Glutamatergic neuron (in vitro differentiated cells): Measurements from ENCODE around the gene ZSCAN31. TPM values are rescaled to one million over a fixed set of nuclear protein-coding genes. Genes with fewer than 3 reads are reported as not detected.
A peak's percentile ranks its signal among the peaks of the same experiment; 100 is the strongest.

Source experiments
- DNase-seq: peaks from one replicate; pipeline ENCODE4 v3.0.0; 2022
- H3K27ac Mint-ChIP-seq: one replicate; pipeline ENCODE4 v1.8.0; 2020; ENCODE audit warnings: mild to moderate bottlenecking, mixed read lengths, inconsistent platforms; ENCODE audit not compliant: unreplicated experiment
- H3K27me3 Mint-ChIP-seq: one replicate; pipeline ENCODE4 v1.8.0; 2020; ENCODE audit warnings: mild to moderate bottlenecking, moderate library complexity, mixed read lengths, inconsistent platforms; ENCODE audit not compliant: unreplicated experiment
- H3K36me3 Mint-ChIP-seq: one replicate; pipeline ENCODE4 v1.8.0; 2020; ENCODE audit warnings: mild to moderate bottlenecking, mixed read lengths, inconsistent platforms; ENCODE audit not compliant: unreplicated experiment
- H3K4me1 Mint-ChIP-seq: one replicate; pipeline ENCODE4 v1.8.0; 2020; ENCODE audit warnings: mild to moderate bottlenecking, low read depth, mixed read lengths, inconsistent platforms; ENCODE audit not compliant: unreplicated experiment
- H3K4me3 Mint-ChIP-seq: one replicate; pipeline ENCODE4 v1.8.0; 2020; ENCODE audit warnings: mild to moderate bottlenecking, mixed read lengths, inconsistent platforms; ENCODE audit not compliant: unreplicated experiment
- H3K9me3 Mint-ChIP-seq: one replicate; pipeline ENCODE4 v1.8.0; 2020; ENCODE audit warnings: mild to moderate bottlenecking, moderate library complexity, mixed read lengths, inconsistent platforms; ENCODE audit not compliant: unreplicated experiment
- long read RNA-seq: library from polyadenylated mRNA; unstranded; transcript quantifications from one replicate; pipeline ENCODE4 v2.0.0, GENCODE V29; 2020; ENCODE audit not compliant: unreplicated experiment
- total RNA-seq: library from RNA; stranded (reverse); fragmentation: NEBNext Ultra II Directional; extraction: Animal tissue kit (Norgen Biotek cat#: 25700); gene quantifications from one replicate; pipeline ENCODE4 v1.2.1, GENCODE V29; 2021; ENCODE audit not compliant: unreplicated experiment
- TF ChIP-seq, protein P1 (sequence below): fragments of 200-600 bp; sonication (generic); IDR thresholded peaks from one replicate; pipeline ENCODE4 v1.5.0; 2021; ENCODE audit not compliant: partially characterized antibody, unreplicated experiment

The ZSCAN31 gene
- 6.9 TPM for total RNA-seq
- long read RNA-seq, partial matches to known transcripts, result 0 of 3 reads
- long read RNA-seq, other reads (novel, unspliced or antisense), result 1 of 3 reads

DNA sequence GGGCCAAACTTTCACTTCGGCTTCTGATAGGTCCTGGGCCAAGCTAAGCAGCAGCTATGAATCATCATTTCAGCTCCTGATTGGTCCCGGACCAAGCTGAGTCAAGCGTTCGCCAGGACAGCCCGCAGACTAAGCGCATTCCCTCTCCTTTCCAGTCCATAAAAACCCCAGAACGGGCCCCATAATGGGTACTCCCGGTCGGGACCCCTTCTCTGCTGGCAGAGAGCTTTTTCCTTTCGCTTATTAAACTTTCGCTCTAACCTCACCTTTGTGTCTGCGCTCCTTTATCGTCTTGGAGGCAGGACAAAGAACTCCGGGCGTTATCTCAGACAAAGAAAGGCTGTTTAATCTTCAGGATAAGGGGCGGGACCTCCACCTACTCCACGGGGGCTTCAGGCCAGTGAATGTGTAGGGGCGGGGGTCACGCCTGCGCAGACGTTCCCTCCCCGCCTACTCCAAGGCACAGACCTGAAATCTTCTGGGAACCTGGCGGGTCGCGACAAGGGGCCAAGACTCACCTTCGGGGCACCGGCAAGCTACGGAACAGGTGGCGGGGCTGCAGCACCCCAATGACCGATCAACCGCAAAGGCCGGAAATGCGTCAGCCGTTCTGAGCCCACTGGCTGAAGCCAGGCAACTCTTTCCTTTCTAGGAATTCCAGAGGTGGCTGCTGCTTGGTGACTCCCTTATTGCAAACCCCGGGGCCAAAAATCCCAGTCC is at the start of gene ZSCAN31:
ZSCAN31 (minus strand) TSS at position 585 of the 720 bp plus-strand sequence. CDS start 6,465 bp downstream, outside the sequence.
- H3K27me3 Mint-ChIP-seq, result no peaks in the 10 kb centered on the region
- H3K36me3 Mint-ChIP-seq, result no peaks in the 10 kb centered on the region
- no peak within 1 kb of the TSS for H3K4me3 Mint-ChIP-seq
- peaks cover 2% of the 10 kb centered on the region for H3K9me3 Mint-ChIP-seq
- no peak within 1 kb of the TSS for H3K27ac Mint-ChIP-seq
- DNase-seq, result peak; percentile 83
- TF ChIP-seq, protein P1, sequence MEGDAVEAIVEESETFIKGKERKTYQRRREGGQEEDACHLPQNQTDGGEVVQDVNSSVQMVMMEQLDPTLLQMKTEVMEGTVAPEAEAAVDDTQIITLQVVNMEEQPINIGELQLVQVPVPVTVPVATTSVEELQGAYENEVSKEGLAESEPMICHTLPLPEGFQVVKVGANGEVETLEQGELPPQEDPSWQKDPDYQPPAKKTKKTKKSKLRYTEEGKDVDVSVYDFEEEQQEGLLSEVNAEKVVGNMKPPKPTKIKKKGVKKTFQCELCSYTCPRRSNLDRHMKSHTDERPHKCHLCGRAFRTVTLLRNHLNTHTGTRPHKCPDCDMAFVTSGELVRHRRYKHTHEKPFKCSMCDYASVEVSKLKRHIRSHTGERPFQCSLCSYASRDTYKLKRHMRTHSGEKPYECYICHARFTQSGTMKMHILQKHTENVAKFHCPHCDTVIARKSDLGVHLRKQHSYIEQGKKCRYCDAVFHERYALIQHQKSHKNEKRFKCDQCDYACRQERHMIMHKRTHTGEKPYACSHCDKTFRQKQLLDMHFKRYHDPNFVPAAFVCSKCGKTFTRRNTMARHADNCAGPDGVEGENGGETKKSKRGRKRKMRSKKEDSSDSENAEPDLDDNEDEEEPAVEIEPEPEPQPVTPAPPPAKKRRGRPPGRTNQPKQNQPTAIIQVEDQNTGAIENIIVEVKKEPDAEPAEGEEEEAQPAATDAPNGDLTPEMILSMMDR, result no peak
- H3K4me1 Mint-ChIP-seq, result peaks cover 12% of the 10 kb centered on the region

DNA sequence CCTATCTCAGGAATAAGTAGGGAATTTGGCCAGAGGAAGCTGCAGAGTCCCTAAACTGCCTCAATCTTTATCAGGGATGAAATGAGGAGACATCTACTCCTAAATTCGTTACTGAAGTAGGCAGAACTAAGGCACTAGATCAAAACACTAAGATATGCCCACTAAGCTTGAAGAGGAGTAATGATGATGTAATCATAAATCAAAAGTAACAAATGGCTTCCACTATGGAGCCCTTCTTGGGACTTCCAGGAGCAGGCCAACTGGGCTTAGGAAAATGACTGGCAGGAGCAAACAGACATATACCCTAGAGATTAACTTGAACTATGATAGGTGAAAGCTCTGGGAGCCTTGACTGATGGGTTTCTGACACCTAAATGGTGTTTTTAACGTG is 48.2 kb upstream of the ZSCAN31 start:
- H3K4me3 Mint-ChIP-seq, result no peak overlapping the region
- peaks cover 2% of the 10 kb centered on the region for H3K9me3 Mint-ChIP-seq
- peaks cover 5% of the 10 kb centered on the region for H3K36me3 Mint-ChIP-seq
- H3K4me1 Mint-ChIP-seq, result peaks cover 16% of the 10 kb centered on the region
- no peaks in the 10 kb centered on the region for H3K27me3 Mint-ChIP-seq
- TF ChIP-seq, protein P1, result no peak
- DNase-seq, result no peak
- no peak overlapping the region for H3K27ac Mint-ChIP-seq

DNA sequence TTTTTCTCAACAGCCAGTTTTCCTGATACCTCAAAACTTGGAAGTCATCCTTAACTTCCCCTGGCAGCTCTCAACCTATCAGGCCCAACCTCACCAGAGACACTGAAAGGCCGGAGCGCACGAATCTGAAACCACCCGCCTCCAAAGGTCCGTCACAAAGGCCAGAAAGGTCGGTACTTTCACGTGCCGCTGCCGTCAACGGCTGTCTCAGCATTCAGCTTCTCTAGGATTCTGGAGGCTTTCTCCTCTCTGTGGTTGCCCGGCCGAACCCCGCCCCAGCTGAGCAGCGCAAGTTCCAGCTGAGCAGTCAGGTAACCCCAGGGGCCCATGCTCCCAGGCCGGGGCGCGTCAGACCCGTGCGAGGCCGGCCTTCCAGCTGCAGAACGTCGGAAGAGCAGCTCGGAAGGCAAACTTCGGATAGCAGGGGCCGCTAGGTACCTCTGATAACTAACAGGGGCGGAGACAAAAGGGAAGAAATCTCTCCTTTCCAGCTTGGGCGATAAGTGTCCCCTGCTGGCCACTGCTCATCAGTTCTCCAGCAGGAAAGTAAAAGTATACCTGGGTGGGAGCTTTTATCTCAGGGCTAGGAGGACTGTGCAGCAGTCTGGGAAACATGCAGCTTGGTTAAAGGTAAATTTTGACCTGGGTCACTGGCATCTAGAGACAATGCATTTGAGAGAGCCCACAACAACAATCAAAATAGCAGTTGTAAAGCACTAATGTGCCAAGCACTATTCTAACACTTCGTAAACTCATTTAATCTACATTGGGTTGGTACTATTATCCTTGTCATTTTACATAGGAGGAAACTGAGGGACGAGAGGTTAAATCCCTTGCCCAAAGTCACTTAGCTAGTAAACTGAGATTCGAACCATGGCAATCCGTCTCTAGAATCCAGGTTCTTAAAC is 47.5 kb upstream of the ZSCAN31 start:
- Mint-ChIP-seq H3K36me3 (peaks cover 5% of the 10 kb centered on the region), H3K27me3 (no peaks in the 10 kb centered on the region), H3K27ac (peak overlapping the region; percentile 97), H3K9me3 (peaks cover 2% of the 10 kb centered on the region), H3K4me1 (peaks cover 16% of the 10 kb centered on the region), H3K4me3 (peak overlapping the region; percentile 97)
- peak; percentile 86 for DNase-seq
- TF ChIP-seq, protein P1, result peak; percentile 71

DNA sequence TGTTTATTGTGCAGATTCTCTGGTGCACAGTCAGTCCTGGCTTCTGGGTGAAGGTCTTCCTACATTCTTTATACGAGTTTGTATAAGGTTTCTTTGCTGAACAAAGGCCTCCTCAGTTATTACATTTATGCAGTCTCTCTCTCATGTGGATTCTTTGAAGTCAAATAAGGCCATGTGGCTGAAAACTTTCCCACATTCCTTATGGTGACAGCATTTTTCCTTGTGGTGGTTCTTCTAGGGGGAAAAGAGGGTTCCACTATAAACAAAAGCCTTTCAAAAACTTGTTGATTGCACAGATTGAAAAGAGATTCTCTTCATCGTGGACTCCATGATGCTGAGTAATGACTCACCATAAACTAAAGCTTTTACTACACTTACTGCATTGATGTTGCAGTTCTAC is 44.4 kb upstream of the ZSCAN31 start:
- Mint-ChIP-seq H3K36me3 (peaks cover 5% of the 10 kb centered on the region), H3K27me3 (peaks cover 2% of the 10 kb centered on the region), H3K27ac (no peak overlapping the region), H3K4me1 (peaks cover 16% of the 10 kb centered on the region), H3K9me3 (peaks cover 2% of the 10 kb centered on the region), H3K4me3 (no peak overlapping the region)
- TF ChIP-seq, protein P1, result no peak
- no peak for DNase-seq
